ENCODE data around the gene ABCD2.
"Not testable (repeated sequence)": the region's sequence is repeated elsewhere in the genome, so short reads cannot be mapped to it uniquely, and the experiment has no call there.

DNA sequence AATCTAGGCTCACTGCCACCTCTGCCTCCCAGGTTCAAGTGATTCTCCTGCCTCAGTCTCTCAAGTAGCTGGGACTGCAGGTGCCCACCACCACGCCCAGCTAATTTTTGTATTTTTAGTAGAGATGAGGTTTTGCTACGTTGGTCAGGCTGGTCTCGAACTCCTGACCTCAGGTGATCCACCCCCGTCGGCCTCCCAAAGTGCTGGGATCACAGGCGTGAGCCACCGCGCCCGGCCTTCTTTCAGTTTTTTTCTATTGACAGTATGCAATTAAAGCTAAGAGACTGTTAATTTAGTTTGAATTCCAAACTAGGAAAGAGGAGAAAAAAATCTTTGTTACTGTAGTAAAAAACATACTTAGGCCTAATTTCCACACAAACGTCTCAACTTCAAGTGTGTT lies 3.6 kb upstream of the ABCD2 start:
- TF ChIP-seq, protein P1, sequence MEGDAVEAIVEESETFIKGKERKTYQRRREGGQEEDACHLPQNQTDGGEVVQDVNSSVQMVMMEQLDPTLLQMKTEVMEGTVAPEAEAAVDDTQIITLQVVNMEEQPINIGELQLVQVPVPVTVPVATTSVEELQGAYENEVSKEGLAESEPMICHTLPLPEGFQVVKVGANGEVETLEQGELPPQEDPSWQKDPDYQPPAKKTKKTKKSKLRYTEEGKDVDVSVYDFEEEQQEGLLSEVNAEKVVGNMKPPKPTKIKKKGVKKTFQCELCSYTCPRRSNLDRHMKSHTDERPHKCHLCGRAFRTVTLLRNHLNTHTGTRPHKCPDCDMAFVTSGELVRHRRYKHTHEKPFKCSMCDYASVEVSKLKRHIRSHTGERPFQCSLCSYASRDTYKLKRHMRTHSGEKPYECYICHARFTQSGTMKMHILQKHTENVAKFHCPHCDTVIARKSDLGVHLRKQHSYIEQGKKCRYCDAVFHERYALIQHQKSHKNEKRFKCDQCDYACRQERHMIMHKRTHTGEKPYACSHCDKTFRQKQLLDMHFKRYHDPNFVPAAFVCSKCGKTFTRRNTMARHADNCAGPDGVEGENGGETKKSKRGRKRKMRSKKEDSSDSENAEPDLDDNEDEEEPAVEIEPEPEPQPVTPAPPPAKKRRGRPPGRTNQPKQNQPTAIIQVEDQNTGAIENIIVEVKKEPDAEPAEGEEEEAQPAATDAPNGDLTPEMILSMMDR (IDR thresholded peaks at IDR 0.05), result not testable (repeated sequence)
- TF ChIP-seq POLR2A (IDR thresholded peaks at IDR 0.05), result not testable (repeated sequence)

All from ovary (tissue), 3 donors.